Transverse colon (tissue), 4 donors: Measurements from ENCODE around the gene PDE6D. TPM values are rescaled to one million over a fixed set of nuclear protein-coding genes. Genes with fewer than 3 reads are reported as not detected.

ENCODE experiments used
- DNase-seq: peaks from one replicate; pipeline ENCODE4 v3.0.0-alpha.2; 2019
- H3K27ac ChIP-seq, 4 donors: fragments of 200-600 bp; sonication (generic); 2 replicates each; pipeline ENCODE4 v1.5.1; 2016 to 2018; ENCODE audit warnings: inconsistent platforms in 4 of 4
- H3K27me3 ChIP-seq: fragments of 200-600 bp; sonication (generic); 2 replicates; pipeline ENCODE4 v1.5.1; 2017; ENCODE audit warnings: inconsistent platforms
- H3K36me3 ChIP-seq, 4 donors: fragments of 200-600 bp; sonication (generic); 2 replicates each; pipeline ENCODE4 v1.5.1; 2017 to 2019; ENCODE audit warnings: inconsistent platforms in 4 of 4
- H3K4me1 ChIP-seq, 4 donors: fragments of 200-600 bp; sonication (generic); 2 replicates each; pipeline ENCODE4 v1.5.1; 2017 to 2020; ENCODE audit warnings: inconsistent platforms in 4 of 4
- H3K4me3 ChIP-seq, 4 donors: fragments of 200-600 bp; sonication (generic); 1 replicate in 1 of 4; 2 replicates in 3 of 4; pipeline versions ENCODE4 v1.5.1 to v1.6.1; 2017 to 2019; ENCODE audit warnings: inconsistent platforms in 4 of 4
- H3K9me3 ChIP-seq, 2 donors: fragments of 200-600 bp; sonication (generic); 2 replicates each; pipeline ENCODE4 v1.5.1; 2017 to 2019; ENCODE audit warnings: inconsistent platforms in 2 of 2
- CTCF ChIP-seq, 5 experiments: fragments of 200-600 bp in 3 of 5; fragments of 450-650 bp in 2 of 5; sonication (generic) in 3 of 5; IDR thresholded peaks; 1 replicate in 2 of 5; 2 replicates in 3 of 5; pipeline ENCODE4 v1.5.1; 2016 to 2017; ENCODE audit warnings: antibody characterized with exemption in 5 of 5, inconsistent platforms in 3 of 5, mild to moderate bottlenecking in 2 of 5, moderate library complexity in 1 of 5
- EP300 ChIP-seq: sonication (generic); formaldehyde crosslinking; IDR thresholded peaks from one replicate; pipeline ENCODE4 v1.6.1; 2017; ENCODE audit warnings: antibody characterized with exemption, low read depth
- POLR2A ChIP-seq: fragments of 450-650 bp; IDR thresholded peaks from one replicate; pipeline ENCODE4 v1.6.1; 2016; ENCODE audit warnings: antibody characterized with exemption, mild to moderate bottlenecking, moderate library complexity
- POLR2AphosphoS5 ChIP-seq, 3 donors: sonication (generic); formaldehyde crosslinking; IDR thresholded peaks; one replicate each; pipeline ENCODE4 v1.6.1; 2016; ENCODE audit warnings: antibody characterized with exemption in 3 of 3
- WGBS, 2 donors: methylation state at CpG; one replicate each; pipeline ENCODE4 v1.1.5; 2018; ENCODE audit warnings: low coverage in 1 of 2; 5-methylcytosine and 5-hydroxymethylcytosine counted together
- in situ Hi-C, 4 donors: fragments of 200-750 bp; cut with MboI; loops; one replicate each; pipeline versions ENCODE4 v1.15.0 to v1.15.1; 2017; ENCODE audit warnings: low sequenced_read_pairs in 3 of 4, low pct_ligation_motif_present in 1 of 4, low pct_unique_long_range_greater_than_20kb in 1 of 4
- intact Hi-C: fragments of 100-400 bp; cut with DNase I; formaldehyde crosslinking; loops from one replicate; pipeline ENCODE4 v1.15.1; 2023; ENCODE audit warnings: low total_unique reads
- total RNA-seq, 4 donors: library from RNA; depleted of rRNA; stranded (reverse); fragments of >200 nt; gene quantifications; one replicate each; pipeline ENCODE4 v1.1.0, GENCODE V29; 2016

The PDE6D gene
- total RNA-seq, 4 donors from 2014 or later: 4.8 to 34.1 (median 20.7) TPM

DNA sequence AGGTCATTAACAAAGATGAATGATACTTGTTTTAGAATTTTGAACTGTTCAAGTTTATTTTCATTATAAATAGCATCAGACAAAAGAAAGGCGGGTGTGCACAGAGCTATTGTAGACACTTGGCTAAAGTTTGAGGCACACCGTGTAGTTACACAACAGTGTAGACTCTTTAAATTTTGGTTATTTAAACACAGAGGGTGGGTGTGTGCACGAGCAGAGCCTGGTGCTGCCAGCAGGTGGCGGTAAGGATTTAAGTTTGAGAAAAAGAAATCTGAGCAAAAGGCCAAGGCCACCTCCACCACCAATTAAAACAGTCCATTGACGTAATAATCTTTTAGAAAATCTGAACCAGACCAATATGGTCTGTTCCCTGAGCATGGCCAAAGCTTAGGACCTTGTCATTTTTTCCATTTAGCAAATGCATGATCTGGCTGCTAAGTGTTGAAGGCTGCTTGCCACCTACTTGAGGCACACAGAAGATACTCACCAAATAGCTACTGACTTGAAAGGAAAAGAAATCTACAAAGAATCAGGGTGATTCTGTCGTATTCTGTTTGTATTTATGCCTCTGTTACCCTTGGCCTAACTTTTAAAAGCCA lies 19.5 kb upstream of the PDE6D start:
- in situ Hi-C loops: no loop called here
- intact Hi-C loops: no loop called here
- Histone ChIP-seq H3K9me3 (no peaks in the 10 kb centered on the region), H3K27ac (no peak overlapping the region), H3K27me3 (no peaks in the 10 kb centered on the region), H3K4me3 (no peak overlapping the region), H3K36me3 (peaks cover 0 to 38% (median 13%) of the 10 kb centered on the region in 4 donors), H3K4me1 (peaks cover 0 to 4% (median 1%) of the 10 kb centered on the region in 4 donors)
- whole genome bisulfite sequencing, 2 donors: 44 to 50% methylated on average over 6 of the region's 6 CpGs
- TF ChIP-seq CTCF (IDR thresholded peaks at IDR 0.05) (peak; percentile 31 to 62 (median 56)), POLR2AphosphoS5 (IDR thresholded peaks at IDR 0.05) (no peak)
- DNase-seq: peak; percentile 26

GRCh38 chr2:231795525-231796327 lies 14.6 kb upstream of the PDE6D start:
- intact Hi-C loops: no loop called here
- TF ChIP-seq EP300 (no peak), CTCF (IDR thresholded peaks at IDR 0.05) (peak; percentile 13 to 77 (median 54)), POLR2A (no peak), POLR2AphosphoS5 (IDR thresholded peaks at IDR 0.05) (no peak)
- Histone ChIP-seq H3K4me3 (no peak overlapping the region), H3K9me3 (no peaks in the 10 kb centered on the region), H3K36me3 (peaks cover 0 to 32% (median 9%) of the 10 kb centered on the region in 4 donors), H3K27me3 (no peaks in the 10 kb centered on the region), H3K27ac (peak overlapping the region in 1 of 4 donors; percentile 17), H3K4me1 (peaks cover 0 to 7% (median 1%) of the 10 kb centered on the region in 4 donors)
- in situ Hi-C loops: no loop called here
- DNase-seq: peak; percentile 79
- WGBS, 2 donors: 86% methylated on average over 9 of the region's 9 CpGs; no CpG with 5 or more reads in 1 of the 2 donors

GRCh38 chr2:231794383-231794782 lies 13.3 kb upstream of the PDE6D start:
- TF ChIP-seq CTCF (IDR thresholded peaks at IDR 0.05) (no peak), POLR2A (no peak), EP300 (no peak), POLR2AphosphoS5 (IDR thresholded peaks at IDR 0.05) (no peak)
- Histone ChIP-seq H3K9me3 (no peaks in the 10 kb centered on the region), H3K36me3 (peaks cover 0 to 32% (median 8%) of the 10 kb centered on the region in 4 donors), H3K27me3 (no peaks in the 10 kb centered on the region), H3K4me3 (no peak overlapping the region), H3K27ac (no peak overlapping the region), H3K4me1 (peaks cover 0 to 7% (median 0%) of the 10 kb centered on the region in 4 donors)
- 96 to 100% methylated on average over 1 to 3 of the region's 3 CpGs for WGBS, 2 donors
- intact Hi-C loops (no loop called here), in situ Hi-C loops (no loop called here)
- DNase-seq: no peak

GRCh38 chr2:231791107-231791506 lies 10.0 kb upstream of the PDE6D start:
- 77 to 84% methylated on average over 3 of the region's 3 CpGs for WGBS, 2 donors
- no peak for TF ChIP-seq POLR2AphosphoS5 (IDR thresholded peaks at IDR 0.05)
- no peak for DNase-seq
- H3K4me3 ChIP-seq: no peak overlapping the region
- H3K27ac ChIP-seq: no peak overlapping the region
- no peaks in the 10 kb centered on the region for H3K9me3 ChIP-seq
- intact Hi-C loops (no loop called here), in situ Hi-C loops (no loop called here)
- peaks cover 7 to 20% (median 11%) of the 10 kb centered on the region in 4 donors for H3K4me1 ChIP-seq
- no peaks in the 10 kb centered on the region for H3K27me3 ChIP-seq
- peaks cover 0 to 17% (median 2%) of the 10 kb centered on the region in 4 donors for H3K36me3 ChIP-seq
